B cell (primary cell): Measurements from ENCODE around the gene C16orf92. TPM values are rescaled to one million over a fixed set of nuclear protein-coding genes. Genes with fewer than 3 reads are reported as not detected.

ENCODE experiments used
- ATAC-seq: fragments of 200-7000 bp; cut with Tn5 transposase; one replicate; pipeline ENCODE4 v1.10.0; 2021; ENCODE audit warnings: low read depth, mild to moderate bottlenecking, moderate number of reproducible peaks, moderate library complexity
- CTCF ChIA-PET: fragments of 350-600 bp; sonication (Branson Sonifier 250); formaldehyde crosslinking; loops from one replicate; lab custom pipeline; 2021; ENCODE audit warnings: antibody characterized with exemption, inconsistent platforms; lab: Charles Lee
- POLR2A ChIA-PET: fragments of 350-600 bp; sonication (Branson Sonifier 250); formaldehyde crosslinking; loops from one replicate; lab custom pipeline; 2021; ENCODE audit warnings: antibody characterized with exemption; lab: Charles Lee
- DNase-seq: peaks from one replicate; pipeline ENCODE4 v3.0.0; 2013
- H2AFZ ChIP-seq: 2 replicates; pipeline ENCODE4 v1.6.1; 2012; ENCODE audit warnings: mild to moderate bottlenecking, low read depth, low read length; ENCODE audit not compliant: insufficient read depth, poor library complexity, severe bottlenecking
- H3K27ac ChIP-seq, 2 donors: 1 replicate in 1 of 2; 2 replicates in 1 of 2; pipeline ENCODE4 v1.5.1; 2012 to 2013; ENCODE audit warnings: low read length in 2 of 2, mild to moderate bottlenecking in 2 of 2, moderate library complexity in 1 of 2
- H3K27me3 ChIP-seq, 4 experiments: fragments of 200-600 bp in 1 of 4; sonication (generic) in 1 of 4; replicated peaks in 1 of 4; 1 replicate in 2 of 4; 2 replicates in 2 of 4; pipeline versions ENCODE4 v1.6.1 to v1.7.0; 2013 to 2016; ENCODE audit warnings: low read length in 3 of 4, mild to moderate bottlenecking in 2 of 4, mixed read lengths in 1 of 4, moderate library complexity in 1 of 4; ENCODE audit not compliant: insufficient read depth in 4 of 4, control insufficient read depth in 3 of 4; ENCODE audit errors: control extremely low read depth in 1 of 4
- H3K36me3 ChIP-seq, 2 experiments: replicated peaks in 1 of 2; 1 replicate in 1 of 2; 2 replicates in 1 of 2; pipeline versions ENCODE4 v1.6.1 to v1.7.1; 2013; ENCODE audit warnings: low read length in 1 of 2; ENCODE audit not compliant: insufficient read depth in 2 of 2, control insufficient read depth in 1 of 2; ENCODE audit errors: control extremely low read depth in 1 of 2, extremely low read depth in 1 of 2
- H3K4me1 ChIP-seq, 2 donors: fragments of 200-600 bp in 1 of 2; sonication (generic) in 1 of 2; 1 replicate in 1 of 2; 2 replicates in 1 of 2; pipeline versions ENCODE4 v1.5.1 to v1.6.1; 2013 to 2017; ENCODE audit warnings: low read length in 2 of 2; ENCODE audit not compliant: control insufficient read depth in 2 of 2, insufficient read depth in 2 of 2
- H3K4me2 ChIP-seq: replicated peaks from 2 replicates; pipeline ENCODE3; 2012; ENCODE audit warnings: mild to moderate bottlenecking, low read depth, low read length; ENCODE audit not compliant: poor library complexity, severe bottlenecking
- H3K4me3 ChIP-seq, 5 experiments: fragments of 200-600 bp in 1 of 5; sonication (generic) in 1 of 5; 1 replicate in 3 of 5; 2 replicates in 2 of 5; pipeline versions ENCODE4 v1.5.1 to v1.7.0; 2011 to 2016; ENCODE audit warnings: low read length in 4 of 5, mild to moderate bottlenecking in 4 of 5, low read depth in 2 of 5, control low read depth in 1 of 5, moderate library complexity in 1 of 5; ENCODE audit not compliant: insufficient read depth in 1 of 5; ENCODE audit errors: control extremely low read depth in 1 of 5, extremely low read depth in 1 of 5
- H3K79me2 ChIP-seq: fragments of 200-600 bp; sonication (generic); one replicate; pipeline ENCODE4 v1.6.0; 2016; ENCODE audit warnings: low read length; ENCODE audit not compliant: control insufficient read depth, insufficient read depth
- H3K9ac ChIP-seq: fragments of 200-600 bp; sonication (generic); 2 replicates; pipeline ENCODE4 v1.6.1; 2017; ENCODE audit warnings: mild to moderate bottlenecking, low read length, moderate library complexity
- H3K9me3 ChIP-seq, 3 donors: one replicate each; pipeline versions ENCODE4 v1.6.1 to v1.7.1; 2013; ENCODE audit warnings: low read length in 2 of 3; ENCODE audit not compliant: control insufficient read depth in 2 of 3, insufficient read depth in 1 of 3; ENCODE audit errors: control extremely low read depth in 1 of 3
- H4K20me1 ChIP-seq: 2 replicates; pipeline ENCODE4 v1.6.0; 2012; ENCODE audit warnings: mild to moderate bottlenecking, low read length; ENCODE audit not compliant: insufficient read depth, control insufficient read depth, poor library complexity, severe bottlenecking
- H3K27ac Mint-ChIP-seq: one replicate; pipeline ENCODE4 v1.8.0; 2021; ENCODE audit warnings: mixed read lengths
- H3K27me3 Mint-ChIP-seq: one replicate; pipeline ENCODE4 v1.8.0; 2021; ENCODE audit warnings: mixed read lengths
- H3K4me1 Mint-ChIP-seq: one replicate; pipeline ENCODE4 v1.8.0; 2021; ENCODE audit warnings: mixed read lengths
- H3K4me3 Mint-ChIP-seq: one replicate; pipeline ENCODE4 v1.8.0; 2021; ENCODE audit warnings: mixed read lengths
- H3K9me3 Mint-ChIP-seq: one replicate; pipeline ENCODE4 v1.8.0; 2022; ENCODE audit warnings: mixed read lengths; ENCODE audit not compliant: insufficient read depth
- EZH2 ChIP-seq: IDR thresholded peaks from 2 replicates; pipeline ENCODE4 v1.6.1; 2012; ENCODE audit warnings: borderline replicate concordance, low read depth, mild to moderate bottlenecking, moderate library complexity, low read length; ENCODE audit not compliant: insufficient read depth, poor library complexity, severe bottlenecking
- WGBS: methylation state at CpG from one replicate; pipeline ENCODE4 v1.1.5; 2013; ENCODE audit warnings: missing lambda C conversion rate; ENCODE audit not compliant: insufficient coverage; 5-methylcytosine and 5-hydroxymethylcytosine counted together
- intact Hi-C: fragments of 100-400 bp; cut with micrococcal nuclease; formaldehyde crosslinking; loops from one replicate; pipeline ENCODE4 v1.10.0; 2022
- polyA plus RNA-seq: library from polyadenylated mRNA; depleted of rRNA; stranded (reverse); fragments of >200 nt; gene quantifications from 2 replicates; pipeline ENCODE4 v1.2.3, GENCODE V29; 2012
- total RNA-seq, 2 donors: library from RNA; stranded (reverse); fragments of 120-200 nt in 1 of 2; gene quantifications; 1 replicate in 1 of 2; 2 replicates in 1 of 2; pipeline versions ENCODE4 v1.2.3 to v1.2.4, GENCODE V29; 2013 to 2022
- TF ChIP-seq, protein P1 (sequence below): fragments of 200-600 bp; IDR thresholded peaks from one replicate; pipeline ENCODE4 v1.8.0; 2022; ENCODE audit warnings: antibody characterized with exemption, mild to moderate bottlenecking

C16orf92 gene
- total and polyA plus RNA-seq, 2 donors (not counting 1 experiment from before 2014, with no cell fraction given), result not detected

DNA sequence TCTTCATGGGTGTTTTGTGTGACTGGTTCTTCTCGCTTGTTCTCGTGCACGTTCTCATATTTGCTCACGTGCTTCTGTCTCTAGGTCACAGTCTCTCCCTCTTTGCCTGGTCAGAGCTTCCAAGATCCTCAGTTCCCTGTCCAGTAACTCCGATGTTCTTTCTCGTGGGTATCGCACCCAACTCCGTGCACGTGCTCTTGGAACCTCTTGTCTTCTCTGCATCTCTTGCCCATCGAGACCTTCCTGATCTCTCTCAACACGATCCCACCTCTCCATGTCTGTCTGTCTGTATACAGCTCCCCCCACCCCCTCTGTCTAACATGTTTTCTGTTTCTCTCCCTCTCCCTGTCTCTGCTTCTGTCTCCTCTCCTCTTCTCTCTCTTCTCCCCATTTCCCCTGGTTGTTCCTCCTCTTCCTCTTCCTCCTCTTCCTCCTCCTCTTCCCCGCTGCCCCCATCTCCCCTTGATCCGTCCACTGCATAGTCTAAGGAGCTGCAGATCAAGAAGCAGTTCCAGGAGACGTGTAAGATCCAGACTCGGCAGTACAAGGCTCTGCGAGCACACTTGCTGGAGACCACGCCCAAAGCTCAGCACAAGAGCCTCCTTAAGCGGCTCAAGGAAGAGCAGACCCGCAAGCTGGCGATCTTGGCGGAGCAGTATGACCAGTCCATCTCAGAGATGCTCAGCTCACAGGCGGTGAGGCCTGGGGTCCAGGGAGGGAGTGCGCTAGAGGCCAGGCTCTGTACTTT is 33.7 kb upstream of the C16orf92 start:
- H3K4me3 Mint-ChIP-seq, result no peak overlapping the region

DNA sequence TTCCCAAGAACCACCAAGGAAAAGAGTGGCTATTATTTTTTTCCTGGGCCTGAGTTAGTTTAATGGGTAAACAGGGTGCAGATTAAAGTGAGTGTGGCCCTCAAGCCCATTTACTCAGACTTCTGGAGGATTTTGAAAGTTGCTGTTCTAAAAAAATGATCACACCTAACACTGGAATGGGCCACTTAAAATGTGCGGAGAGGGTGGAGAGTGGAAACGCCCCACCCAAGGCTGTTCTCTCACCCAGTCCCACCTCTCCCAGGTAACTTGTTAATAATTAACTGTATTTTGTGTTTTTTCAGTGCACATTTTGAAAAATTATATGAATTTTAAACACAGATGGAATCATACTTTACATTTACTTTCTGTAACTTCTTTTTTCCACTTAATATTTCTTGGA is 33.0 kb upstream of the C16orf92 start:
- CTCF ChIA-PET, result no interaction called here
- Histone ChIP-seq H3K9me3 (no peaks in the 10 kb centered on the region), H4K20me1 (no peaks in the 10 kb centered on the region), H3K27me3 (no peaks in the 10 kb centered on the region), H3K9ac (no peak overlapping the region), H3K79me2 (no peaks in the 10 kb centered on the region), H2AFZ (no peak overlapping the region), H3K4me1 (peaks cover 8 to 13% of the 10 kb centered on the region in 2 donors), H3K4me2 (no peak overlapping the region), H3K27ac (no peak overlapping the region), H3K36me3 (peaks cover 0 to 58% of the 10 kb centered on the region in 2 experiments), H3K4me3 (no peak overlapping the region)
- intact Hi-C loops, result no loop called here
- no peak for ATAC-seq
- POLR2A ChIA-PET, result no interaction called here
- Mint-ChIP-seq H3K4me1 (peaks cover 10% of the 10 kb centered on the region), H3K27ac (no peak overlapping the region), H3K27me3 (no peaks in the 10 kb centered on the region), H3K4me3 (no peak overlapping the region), H3K9me3 (no peaks in the 10 kb centered on the region)
- no peak for DNase-seq
- WGBS, result no CpG with 5 or more reads among the region's 2 CpGs
- TF ChIP-seq, protein P1, sequence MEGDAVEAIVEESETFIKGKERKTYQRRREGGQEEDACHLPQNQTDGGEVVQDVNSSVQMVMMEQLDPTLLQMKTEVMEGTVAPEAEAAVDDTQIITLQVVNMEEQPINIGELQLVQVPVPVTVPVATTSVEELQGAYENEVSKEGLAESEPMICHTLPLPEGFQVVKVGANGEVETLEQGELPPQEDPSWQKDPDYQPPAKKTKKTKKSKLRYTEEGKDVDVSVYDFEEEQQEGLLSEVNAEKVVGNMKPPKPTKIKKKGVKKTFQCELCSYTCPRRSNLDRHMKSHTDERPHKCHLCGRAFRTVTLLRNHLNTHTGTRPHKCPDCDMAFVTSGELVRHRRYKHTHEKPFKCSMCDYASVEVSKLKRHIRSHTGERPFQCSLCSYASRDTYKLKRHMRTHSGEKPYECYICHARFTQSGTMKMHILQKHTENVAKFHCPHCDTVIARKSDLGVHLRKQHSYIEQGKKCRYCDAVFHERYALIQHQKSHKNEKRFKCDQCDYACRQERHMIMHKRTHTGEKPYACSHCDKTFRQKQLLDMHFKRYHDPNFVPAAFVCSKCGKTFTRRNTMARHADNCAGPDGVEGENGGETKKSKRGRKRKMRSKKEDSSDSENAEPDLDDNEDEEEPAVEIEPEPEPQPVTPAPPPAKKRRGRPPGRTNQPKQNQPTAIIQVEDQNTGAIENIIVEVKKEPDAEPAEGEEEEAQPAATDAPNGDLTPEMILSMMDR, result no peak
- TF ChIP-seq EZH2, result no peak

More for the DNA sequence above, 33.7 kb upstream of the C16orf92 start:
- H3K79me2 ChIP-seq, result no peaks in the 10 kb centered on the region
- intact Hi-C loops, result no loop called here
- DNase-seq, result no peak
- peaks cover under 1 to 5% of the 10 kb centered on the region in 2 donors for H3K4me1 ChIP-seq
- no peak overlapping the region for H2AFZ ChIP-seq
- Mint-ChIP-seq H3K4me1 (peaks cover 3% of the 10 kb centered on the region), H3K27me3 (no peaks in the 10 kb centered on the region), H3K27ac (no peak overlapping the region), H3K9me3 (no peaks in the 10 kb centered on the region)
- H3K27me3 ChIP-seq, result no peaks in the 10 kb centered on the region
- no peaks in the 10 kb centered on the region for H3K9me3 ChIP-seq
- H4K20me1 ChIP-seq, result no peaks in the 10 kb centered on the region
- CTCF ChIA-PET, result interaction anchor here (0.7 kb wide), 1 partner anchor 93 kb away, joined by 3 read pairs; no protein-coding TSS in a partner anchor
- H3K4me3 ChIP-seq, result no peak overlapping the region
- H3K27ac ChIP-seq, result no peak overlapping the region
- no peak overlapping the region for H3K4me2 ChIP-seq
- POLR2A ChIA-PET, result interaction anchor here (0.6 kb wide), 1 partner anchor 33 kb away, joined by 7 read pairs; no protein-coding TSS in a partner anchor
- 96% methylated on average over 23 of the region's 23 CpGs for WGBS
- peaks cover 0 to 66% of the 10 kb centered on the region in 2 experiments for H3K36me3 ChIP-seq
- TF ChIP-seq EZH2, result no peak
- TF ChIP-seq, protein P1, result no peak
- H3K9ac ChIP-seq, result no peak overlapping the region
- ATAC-seq, result no peak
